GM12878 (cell line): ENCODE data around the gene H2AZ2. TPM values are rescaled to one million over a fixed set of nuclear protein-coding genes. Genes with fewer than 3 reads are reported as not detected.

ENCODE experiments used
- ATAC-seq: fragments of 200-7000 bp; cut with Tn5 transposase; 3 replicates; pipeline ENCODE4 v1.9.1; 2020; ENCODE audit warnings: mild to moderate bottlenecking, moderate library complexity
- BruUV-seq: library from RNA; stranded (reverse); fragments of 400-500 nt; replicated peaks from 2 replicates; lab custom pipeline; 2021; lab: Mats Ljungman, UMichigan
- CTCF ChIA-PET: fragments of 300-600 bp; sonication (Branson Sonifier 250); formaldehyde crosslinking; extraction: SDS; loops from one replicate; lab custom pipeline; 2021; ENCODE audit warnings: inconsistent platforms; lab: Yijun Ruan, JAX
- POLR2A ChIA-PET: fragments of 350-600 bp; formaldehyde crosslinking; extraction: SDS; loops from one replicate; lab custom pipeline; 2021; ENCODE audit warnings: inconsistent platforms; lab: Charles Lee
- RAD21 ChIA-PET: fragments of 300-600 bp; sonication (Branson Sonifier 250); formaldehyde crosslinking; loops from one replicate; lab custom pipeline; 2023; ENCODE audit warnings: antibody characterized with exemption; ENCODE audit not compliant: unreplicated experiment; lab: Charles Lee
- SMC1A ChIA-PET: fragments of 300-600 bp; sonication (Branson Sonifier 250); formaldehyde crosslinking; loops from one replicate; lab custom pipeline; 2023; ENCODE audit not compliant: unreplicated experiment, uncharacterized antibody; lab: Charles Lee
- DNase-seq: peaks from one replicate; pipeline ENCODE4 v3.0.0-alpha.2; 2011; ENCODE audit warnings: low read depth, low spot score
- FAIRE-seq: peaks from 3 replicates; lab custom pipeline; 2011; peaks lifted over from hg19 to GRCh38; lab: Jason Lieb, UNC
- H2AFZ ChIP-seq: 2 replicates; pipeline ENCODE4 v1.6.0; 2011; ENCODE audit warnings: low read depth, low read length, control low read depth; ENCODE audit not compliant: control insufficient read depth
- H3K27ac ChIP-seq: 2 replicates; pipeline ENCODE4 v1.5.1; 2011; ENCODE audit warnings: control low read depth; ENCODE audit not compliant: control insufficient read depth, insufficient read depth
- H3K27me3 ChIP-seq, 2 experiments: replicated peaks in 1 of 2; 2 replicates each; pipeline versions ENCODE4 v1.6.0 to v1.6.1; 2011; ENCODE audit warnings: low read length in 1 of 2; ENCODE audit not compliant: control insufficient read depth in 2 of 2, insufficient read depth in 2 of 2
- H3K36me3 ChIP-seq, 2 experiments: 2 replicates each; pipeline ENCODE4 v1.5.1; 2011; ENCODE audit warnings: low read length in 1 of 2; ENCODE audit not compliant: control insufficient read depth in 2 of 2, insufficient read depth in 2 of 2
- H3K4me1 ChIP-seq: 2 replicates; pipeline ENCODE4 v1.6.1; 2011; ENCODE audit warnings: mild to moderate bottlenecking, low read length, moderate library complexity, mixed read lengths; ENCODE audit not compliant: control insufficient read depth, insufficient read depth
- H3K4me2 ChIP-seq: 2 replicates; pipeline ENCODE4 v1.6.0; 2011; ENCODE audit warnings: control low read depth; ENCODE audit not compliant: control insufficient read depth, insufficient read depth
- H3K4me3 ChIP-seq: fragments of 200-600 bp; sonication (generic); 2 replicates; pipeline ENCODE4 v1.5.1; 2016
- H3K79me2 ChIP-seq: 2 replicates; pipeline ENCODE4 v1.6.0; 2011; ENCODE audit warnings: low read length; ENCODE audit not compliant: control insufficient read depth, insufficient read depth
- H3K9ac ChIP-seq: 2 replicates; pipeline ENCODE4 v1.8.0; 2011; ENCODE audit warnings: low read length, control low read depth, mixed read lengths; ENCODE audit not compliant: control insufficient read depth, insufficient read depth
- H3K9me3 ChIP-seq: replicated peaks from 3 replicates; pipeline ENCODE4 v1.5.1; 2011; ENCODE audit warnings: mild to moderate bottlenecking, low read length; ENCODE audit not compliant: control insufficient read depth, insufficient read depth
- H4K20me1 ChIP-seq: 2 replicates; pipeline ENCODE4 v1.6.0; 2011; ENCODE audit not compliant: control insufficient read depth, insufficient read depth
- BHLHE40 ChIP-seq, 2 experiments: fragments of 450-650 bp in 1 of 2; IDR thresholded peaks; 2 replicates each; pipeline ENCODE4 v1.6.1; 2011 to 2017; ENCODE audit warnings: low read depth in 2 of 2, borderline replicate concordance in 1 of 2, improper control_type of control experiment in 1 of 2, low read length in 1 of 2, mild to moderate bottlenecking in 1 of 2
- BMI1 ChIP-seq: fragments of 450-650 bp; IDR thresholded peaks from 2 replicates; pipeline ENCODE4 v1.6.1; 2016; ENCODE audit warnings: mild to moderate bottlenecking, moderate library complexity, borderline replicate concordance
- FOS ChIP-seq: IDR thresholded peaks from 3 replicates; pipeline ENCODE4 v1.6.1; 2011; ENCODE audit warnings: borderline replicate concordance; ENCODE audit not compliant: insufficient read length; ENCODE audit errors: extremely low read depth
- JUNB ChIP-seq: IDR thresholded peaks from 2 replicates; pipeline ENCODE4 v1.6.1; 2016; ENCODE audit warnings: antibody characterized with exemption, mild to moderate bottlenecking
- JUND ChIP-seq: IDR thresholded peaks from 2 replicates; pipeline ENCODE4 v1.6.1; 2012; ENCODE audit warnings: low read depth, mild to moderate bottlenecking, low read length, improper control_type of control experiment, moderate library complexity
- MYC ChIP-seq: IDR thresholded peaks from 2 replicates; pipeline ENCODE4 v1.6.1; 2011; ENCODE audit warnings: mild to moderate bottlenecking, low read length, moderate library complexity, inconsistent platforms; ENCODE audit not compliant: insufficient read depth, insufficient replicate concordance, insufficient read length, severe bottlenecking
- NFIC ChIP-seq: IDR thresholded peaks from 2 replicates; pipeline ENCODE4 v1.6.1; 2012; ENCODE audit warnings: low read depth, mild to moderate bottlenecking, inconsistent platforms, low read length, moderate library complexity
- PAX5 ChIP-seq: IDR thresholded peaks from 2 replicates; pipeline ENCODE4 v1.6.1; 2011; ENCODE audit warnings: low read depth, low read length, borderline replicate concordance
- RBBP5 ChIP-seq: fragments of 200-600 bp; sonication (generic); conservative IDR thresholded peaks from 2 replicates; pipeline ENCODE4 v1.6.1; 2016
- RELA ChIP-seq: fragments of 450-650 bp; IDR thresholded peaks from 2 replicates; pipeline ENCODE4 v1.8.0; 2014; ENCODE audit warnings: borderline replicate concordance; ENCODE audit not compliant: partially characterized antibody
- SIN3A ChIP-seq: IDR thresholded peaks from 2 replicates; pipeline ENCODE4 v1.6.1; 2012; ENCODE audit warnings: low read depth, low read length, improper control_type of control experiment
- SREBF2 ChIP-seq: IDR thresholded peaks from 2 replicates; pipeline ENCODE4 v1.6.1; 2012; ENCODE audit warnings: mild to moderate bottlenecking, low read length
- TBL1XR1 ChIP-seq: IDR thresholded peaks from 2 replicates; pipeline ENCODE4 v1.6.1; 2012; ENCODE audit warnings: low read depth, low read length, improper control_type of control experiment
- WGBS: methylation state at CpG from one replicate; pipeline ENCODE4 v1.1.6; 2016; ENCODE audit warnings: low lambda C conversion rate; ENCODE audit not compliant: insufficient replicate concordance, insufficient coverage; ENCODE audit errors: missing lambda C conversion rate; 5-methylcytosine and 5-hydroxymethylcytosine counted together
- in situ Hi-C: fragments of 300-500 bp; cut with MboI; formaldehyde crosslinking; loops from 9 replicates; pipeline ENCODE4 v1.14.3; 2018; ENCODE audit warnings: mixed read lengths
- intact Hi-C: fragments of 100-400 bp; cut with micrococcal nuclease; formaldehyde crosslinking; loops from one replicate; pipeline ENCODE4 v1.14.2; 2022; ENCODE audit not compliant: unreplicated experiment
- polyA plus RNA-seq, 11 experiments: library from polyadenylated mRNA; depleted of rRNA in 4 of 11; unstranded in 6 of 11; stranded (reverse) in 5 of 11; fragments of >200 nt; fragmentation: Nextera tagmentation in 4 of 11; fragmentation: Illumina TruSeq in 1 of 11; extraction: Ambion mirVana in 4 of 11; extraction: Trizol in 1 of 11; gene quantifications; 1 replicate in 1 of 11; 2 replicates in 10 of 11; pipeline versions ENCODE4 v1.2.1 to v1.2.3, GENCODE V29; 2011 to 2016; ENCODE audit warnings: inconsistent platforms in 2 of 11, missing spikeins in 2 of 11, low read depth in 1 of 11
- total RNA-seq, 4 experiments: library from RNA; depleted of rRNA in 3 of 4; stranded (reverse); fragments of >200 nt in 3 of 4; fragmentation: Illumina TruSeq in 1 of 4; extraction: Trizol in 1 of 4; gene quantifications; 2 replicates each; pipeline versions ENCODE4 v1.2.1 to v1.2.3, GENCODE V29; 2013 to 2021
- TF ChIP-seq, protein P1 (sequence below): fragments of 450-650 bp; IDR thresholded peaks from 2 replicates; pipeline ENCODE4 v1.6.1; 2014; ENCODE audit warnings: mild to moderate bottlenecking
- TF ChIP-seq, protein P2 (sequence below): fragments of 450-650 bp; IDR thresholded peaks from 2 replicates; pipeline ENCODE4 v1.6.1; 2017; ENCODE audit warnings: mild to moderate bottlenecking, moderate library complexity
- TF ChIP-seq, protein P3 (sequence below): fragments of 450-650 bp; IDR thresholded peaks from 2 replicates; pipeline ENCODE4 v1.6.1; 2016; ENCODE audit warnings: mild to moderate bottlenecking
- TF ChIP-seq, protein P4 (sequence below): IDR thresholded peaks from 2 replicates; pipeline ENCODE4 v1.6.1; 2011; ENCODE audit warnings: borderline replicate concordance, low read depth, mild to moderate bottlenecking, moderate library complexity, low read length; ENCODE audit not compliant: insufficient read depth, poor library complexity, severe bottlenecking

H2AZ2 gene
- total and polyA plus RNA-seq, 10 of the 15 experiments (the other 5 are each of a cell fraction or from before 2014, with no cell fraction given) = 118 to 366 (median 223) TPM

DNA sequence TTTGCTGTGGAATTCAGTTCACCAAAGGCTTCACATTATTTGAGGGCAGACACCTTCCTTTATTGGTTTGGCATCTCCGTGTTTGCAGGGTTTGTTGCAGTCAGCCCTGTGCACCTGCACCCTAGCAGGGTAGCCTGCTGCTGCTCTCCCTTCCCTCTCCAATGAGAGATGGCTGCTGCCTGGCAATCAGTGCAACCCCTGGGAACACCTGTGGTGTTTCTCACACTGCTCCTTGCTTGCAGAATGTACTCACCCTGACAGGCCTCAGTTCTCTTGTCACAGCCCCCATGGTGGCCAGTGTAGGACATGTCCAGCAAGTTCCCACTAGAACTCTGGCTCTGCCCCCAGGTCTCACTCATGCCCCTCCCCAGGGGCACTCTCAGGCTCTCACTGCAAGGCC, 63.5 kb downstream of the H2AZ2 start:
- RAD21 ChIA-PET = interaction anchor here (0.6 kb wide), 1 partner anchor 152 kb away, joined by 4 read pairs; no protein-coding TSS in a partner anchor
- Histone ChIP-seq H3K27ac (no peak overlapping the region), H2AFZ (no peak overlapping the region), H3K79me2 (no peaks in the 10 kb centered on the region), H3K27me3 (no peaks in the 10 kb centered on the region), H3K9me3 (peaks cover 5% of the 10 kb centered on the region; the same call in 2 of the 3 replicates), H3K9ac (no peak overlapping the region), H4K20me1 (no peaks in the 10 kb centered on the region), H3K36me3 (no peaks in the 10 kb centered on the region), H3K4me3 (no peak overlapping the region), H3K4me2 (no peak overlapping the region), H3K4me1 (peaks cover 4% of the 10 kb centered on the region)
- FAIRE-seq (no peak), DNase-seq (no peak), ATAC-seq (no peak)
- in situ Hi-C loops (no loop called here), intact Hi-C loops (no loop called here)
- CTCF ChIA-PET = no interaction called here
- WGBS = 100% methylated on average over 1 of the region's 1 CpG
- no TSS peak for BruUV-seq
- SMC1A ChIA-PET = interaction anchor here (1.1 kb wide), 1 partner anchor 14 kb away, joined by 3 read pairs; no protein-coding TSS in a partner anchor
- POLR2A ChIA-PET = no interaction called here
- TF ChIP-seq BMI1 (no peak), RELA (no peak), PAX5 (no peak), TBL1XR1 (no peak), SIN3A (no peak), BHLHE40 (IDR thresholded peaks at IDR 0.05; ENCODE audit: borderline replicate concordance in 1 of 2, low read depth in 2 of 2, low read length in 1 of 2) (no peak), FOS (no peak), JUNB (no peak), RBBP5 (no peak), SREBF2 (no peak), JUND (no peak), MYC (no peak), NFIC (no peak)
- TF ChIP-seq, protein P1, sequence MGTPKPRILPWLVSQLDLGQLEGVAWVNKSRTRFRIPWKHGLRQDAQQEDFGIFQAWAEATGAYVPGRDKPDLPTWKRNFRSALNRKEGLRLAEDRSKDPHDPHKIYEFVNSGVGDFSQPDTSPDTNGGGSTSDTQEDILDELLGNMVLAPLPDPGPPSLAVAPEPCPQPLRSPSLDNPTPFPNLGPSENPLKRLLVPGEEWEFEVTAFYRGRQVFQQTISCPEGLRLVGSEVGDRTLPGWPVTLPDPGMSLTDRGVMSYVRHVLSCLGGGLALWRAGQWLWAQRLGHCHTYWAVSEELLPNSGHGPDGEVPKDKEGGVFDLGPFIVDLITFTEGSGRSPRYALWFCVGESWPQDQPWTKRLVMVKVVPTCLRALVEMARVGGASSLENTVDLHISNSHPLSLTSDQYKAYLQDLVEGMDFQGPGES = no peak
- TF ChIP-seq, protein P2, sequence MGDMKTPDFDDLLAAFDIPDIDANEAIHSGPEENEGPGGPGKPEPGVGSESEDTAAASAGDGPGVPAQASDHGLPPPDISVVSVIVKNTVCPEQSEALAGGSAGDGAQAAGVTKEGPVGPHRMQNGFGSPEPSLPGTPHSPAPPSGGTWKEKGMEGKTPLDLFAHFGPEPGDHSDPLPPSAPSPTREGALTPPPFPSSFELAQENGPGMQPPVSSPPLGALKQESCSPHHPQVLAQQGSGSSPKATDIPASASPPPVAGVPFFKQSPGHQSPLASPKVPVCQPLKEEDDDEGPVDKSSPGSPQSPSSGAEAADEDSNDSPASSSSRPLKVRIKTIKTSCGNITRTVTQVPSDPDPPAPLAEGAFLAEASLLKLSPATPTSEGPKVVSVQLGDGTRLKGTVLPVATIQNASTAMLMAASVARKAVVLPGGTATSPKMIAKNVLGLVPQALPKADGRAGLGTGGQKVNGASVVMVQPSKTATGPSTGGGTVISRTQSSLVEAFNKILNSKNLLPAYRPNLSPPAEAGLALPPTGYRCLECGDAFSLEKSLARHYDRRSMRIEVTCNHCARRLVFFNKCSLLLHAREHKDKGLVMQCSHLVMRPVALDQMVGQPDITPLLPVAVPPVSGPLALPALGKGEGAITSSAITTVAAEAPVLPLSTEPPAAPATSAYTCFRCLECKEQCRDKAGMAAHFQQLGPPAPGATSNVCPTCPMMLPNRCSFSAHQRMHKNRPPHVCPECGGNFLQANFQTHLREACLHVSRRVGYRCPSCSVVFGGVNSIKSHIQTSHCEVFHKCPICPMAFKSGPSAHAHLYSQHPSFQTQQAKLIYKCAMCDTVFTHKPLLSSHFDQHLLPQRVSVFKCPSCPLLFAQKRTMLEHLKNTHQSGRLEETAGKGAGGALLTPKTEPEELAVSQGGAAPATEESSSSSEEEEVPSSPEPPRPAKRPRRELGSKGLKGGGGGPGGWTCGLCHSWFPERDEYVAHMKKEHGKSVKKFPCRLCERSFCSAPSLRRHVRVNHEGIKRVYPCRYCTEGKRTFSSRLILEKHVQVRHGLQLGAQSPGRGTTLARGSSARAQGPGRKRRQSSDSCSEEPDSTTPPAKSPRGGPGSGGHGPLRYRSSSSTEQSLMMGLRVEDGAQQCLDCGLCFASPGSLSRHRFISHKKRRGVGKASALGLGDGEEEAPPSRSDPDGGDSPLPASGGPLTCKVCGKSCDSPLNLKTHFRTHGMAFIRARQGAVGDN = no peak
- TF ChIP-seq, protein P3, sequence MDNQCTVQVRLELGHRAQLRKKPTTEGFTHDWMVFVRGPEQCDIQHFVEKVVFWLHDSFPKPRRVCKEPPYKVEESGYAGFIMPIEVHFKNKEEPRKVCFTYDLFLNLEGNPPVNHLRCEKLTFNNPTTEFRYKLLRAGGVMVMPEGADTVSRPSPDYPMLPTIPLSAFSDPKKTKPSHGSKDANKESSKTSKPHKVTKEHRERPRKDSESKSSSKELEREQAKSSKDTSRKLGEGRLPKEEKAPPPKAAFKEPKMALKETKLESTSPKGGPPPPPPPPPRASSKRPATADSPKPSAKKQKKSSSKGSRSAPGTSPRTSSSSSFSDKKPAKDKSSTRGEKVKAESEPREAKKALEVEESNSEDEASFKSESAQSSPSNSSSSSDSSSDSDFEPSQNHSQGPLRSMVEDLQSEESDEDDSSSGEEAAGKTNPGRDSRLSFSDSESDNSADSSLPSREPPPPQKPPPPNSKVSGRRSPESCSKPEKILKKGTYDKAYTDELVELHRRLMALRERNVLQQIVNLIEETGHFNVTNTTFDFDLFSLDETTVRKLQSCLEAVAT = no peak
- TF ChIP-seq, protein P4, sequence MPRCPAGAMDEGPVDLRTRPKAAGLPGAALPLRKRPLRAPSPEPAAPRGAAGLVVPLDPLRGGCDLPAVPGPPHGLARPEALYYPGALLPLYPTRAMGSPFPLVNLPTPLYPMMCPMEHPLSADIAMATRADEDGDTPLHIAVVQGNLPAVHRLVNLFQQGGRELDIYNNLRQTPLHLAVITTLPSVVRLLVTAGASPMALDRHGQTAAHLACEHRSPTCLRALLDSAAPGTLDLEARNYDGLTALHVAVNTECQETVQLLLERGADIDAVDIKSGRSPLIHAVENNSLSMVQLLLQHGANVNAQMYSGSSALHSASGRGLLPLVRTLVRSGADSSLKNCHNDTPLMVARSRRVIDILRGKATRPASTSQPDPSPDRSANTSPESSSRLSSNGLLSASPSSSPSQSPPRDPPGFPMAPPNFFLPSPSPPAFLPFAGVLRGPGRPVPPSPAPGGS = no peak
